ENCODE results near the gene FBXO7.

- TF ChIP-seq CTCF (IDR thresholded peaks at IDR 0.05) (no peak), POLR2A (IDR thresholded peaks at IDR 0.05) (no peak), POLR2AphosphoS5 (IDR thresholded peaks at IDR 0.05) (no peak), EP300 (IDR thresholded peaks at IDR 0.05; ENCODE audit: low read depth) (no peak)
Measured at GRCh38 chr22:32448980-32449379, 25.6 kb upstream of the FBXO7 start.
